AG10803 (cell line): Measurements from ENCODE around the gene C11orf54.

ENCODE experiments used
- DNase-seq: peaks from one replicate; pipeline ENCODE4 v3.0.0; 2010; ENCODE audit warnings: low read depth
- H3K4me3 ChIP-seq: 2 replicates; pipeline ENCODE4 v1.5.1; 2011; ENCODE audit warnings: mild to moderate bottlenecking, low read length, control low read depth
- TF ChIP-seq, protein P1 (sequence below): conservative IDR thresholded peaks from 2 replicates; pipeline ENCODE4 v1.5.1; 2011; ENCODE audit warnings: mild to moderate bottlenecking, low read length, control low read depth, inconsistent platforms

Gene C11orf54

DNA sequence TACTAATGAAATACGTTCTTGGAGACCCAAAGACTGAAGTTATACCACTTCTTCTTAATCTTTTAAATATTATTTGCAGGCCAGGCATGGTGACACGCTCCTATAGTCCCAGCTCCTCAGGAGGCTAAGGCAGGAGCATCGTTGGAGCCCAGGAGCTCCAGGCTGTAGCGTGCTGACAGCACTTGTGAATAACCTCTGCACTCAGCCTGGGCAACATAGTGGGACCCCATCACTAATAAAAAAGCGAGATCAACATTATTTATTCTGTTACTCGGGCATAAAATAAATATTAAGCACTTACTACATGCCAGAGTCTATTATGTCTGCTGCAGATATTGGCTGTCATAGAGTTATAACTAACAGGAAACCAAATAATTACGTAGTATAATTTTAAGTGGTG is 41.9 kb downstream of the C11orf54 start:
- DNase-seq = no peak
- TF ChIP-seq, protein P1, sequence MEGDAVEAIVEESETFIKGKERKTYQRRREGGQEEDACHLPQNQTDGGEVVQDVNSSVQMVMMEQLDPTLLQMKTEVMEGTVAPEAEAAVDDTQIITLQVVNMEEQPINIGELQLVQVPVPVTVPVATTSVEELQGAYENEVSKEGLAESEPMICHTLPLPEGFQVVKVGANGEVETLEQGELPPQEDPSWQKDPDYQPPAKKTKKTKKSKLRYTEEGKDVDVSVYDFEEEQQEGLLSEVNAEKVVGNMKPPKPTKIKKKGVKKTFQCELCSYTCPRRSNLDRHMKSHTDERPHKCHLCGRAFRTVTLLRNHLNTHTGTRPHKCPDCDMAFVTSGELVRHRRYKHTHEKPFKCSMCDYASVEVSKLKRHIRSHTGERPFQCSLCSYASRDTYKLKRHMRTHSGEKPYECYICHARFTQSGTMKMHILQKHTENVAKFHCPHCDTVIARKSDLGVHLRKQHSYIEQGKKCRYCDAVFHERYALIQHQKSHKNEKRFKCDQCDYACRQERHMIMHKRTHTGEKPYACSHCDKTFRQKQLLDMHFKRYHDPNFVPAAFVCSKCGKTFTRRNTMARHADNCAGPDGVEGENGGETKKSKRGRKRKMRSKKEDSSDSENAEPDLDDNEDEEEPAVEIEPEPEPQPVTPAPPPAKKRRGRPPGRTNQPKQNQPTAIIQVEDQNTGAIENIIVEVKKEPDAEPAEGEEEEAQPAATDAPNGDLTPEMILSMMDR = no peak

GRCh38 chr11:93783765-93784144 is 42.3 kb downstream of the C11orf54 start:
- H3K4me3 ChIP-seq = peak overlapping the region; percentile 96
- TF ChIP-seq, protein P1 = no peak
- no peak for DNase-seq

More for the DNA sequence above, 41.9 kb downstream of the C11orf54 start:
- peak overlapping the region; percentile 96 for H3K4me3 ChIP-seq

DNA sequence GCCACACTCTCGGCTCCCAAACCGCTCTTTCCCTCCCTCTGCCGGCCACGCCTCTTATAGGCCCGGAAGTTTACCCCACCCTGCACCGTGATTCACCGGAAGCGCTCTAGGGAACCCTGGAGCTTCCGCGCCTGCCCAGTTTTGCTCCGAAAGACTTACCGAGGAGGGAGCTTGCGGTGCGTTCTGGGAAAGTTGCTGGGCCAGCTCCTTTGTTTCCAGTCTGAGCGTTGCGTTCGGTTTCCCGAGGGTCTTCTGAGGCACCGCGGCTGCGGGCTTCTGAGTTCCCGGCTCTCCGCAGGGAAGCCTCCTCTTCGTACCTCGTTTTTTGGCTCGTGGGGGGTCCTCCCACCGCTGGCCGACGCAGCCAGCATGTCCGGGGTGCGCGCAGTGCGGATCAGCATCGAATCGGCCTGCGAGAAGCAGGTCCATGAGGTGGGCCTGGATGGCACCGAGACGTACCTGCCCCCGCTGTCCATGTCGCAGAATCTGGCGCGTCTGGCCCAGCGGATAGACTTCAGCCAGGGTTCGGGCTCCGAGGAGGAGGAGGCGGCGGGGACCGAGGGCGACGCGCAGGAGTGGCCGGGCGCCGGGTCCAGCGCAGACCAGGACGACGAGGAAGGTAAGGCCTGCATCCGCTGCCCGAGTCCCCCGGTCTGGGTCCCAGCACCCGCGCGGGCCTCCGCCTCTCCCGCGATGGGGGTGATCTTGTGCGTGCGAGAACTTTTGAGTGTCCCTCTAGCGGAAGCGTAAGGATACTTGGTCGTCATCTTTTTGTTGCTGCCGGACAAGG is 42.9 kb downstream of the C11orf54 start, which contains the start of gene MED17:
MED17 (plus strand) TSS at position 138 of the 790 bp plus-strand sequence; CDS start at position 370, 232 bp downstream.
- TF ChIP-seq, protein P1 = peak; percentile 54
- DNase-seq = peak; percentile 89
- peak within 1 kb of the TSS; percentile 96 for H3K4me3 ChIP-seq

DNA sequence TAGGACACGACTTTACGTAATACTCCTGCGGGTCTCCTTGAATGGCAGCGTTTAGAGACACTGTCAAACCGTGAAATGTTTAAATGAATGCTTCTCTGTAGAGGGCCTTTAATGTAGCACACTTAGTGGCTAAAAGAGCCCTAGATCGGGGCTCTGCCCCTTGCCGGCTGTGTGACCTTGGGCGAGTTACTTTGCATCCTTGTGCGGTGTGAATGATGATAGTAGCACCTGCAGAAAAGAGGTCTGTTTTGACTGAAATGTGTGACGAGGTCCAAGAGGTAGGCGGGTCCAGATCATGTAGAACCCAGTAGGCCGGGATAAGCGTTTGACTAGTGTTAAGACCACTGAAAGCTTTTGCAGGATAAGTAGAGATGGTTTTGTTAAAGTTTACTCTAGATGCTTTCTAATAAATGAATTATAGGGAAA is 43.5 kb downstream of the C11orf54 start:
- no peak for DNase-seq
- TF ChIP-seq, protein P1 = no peak
- H3K4me3 ChIP-seq = peak overlapping the region; percentile 96

DNA sequence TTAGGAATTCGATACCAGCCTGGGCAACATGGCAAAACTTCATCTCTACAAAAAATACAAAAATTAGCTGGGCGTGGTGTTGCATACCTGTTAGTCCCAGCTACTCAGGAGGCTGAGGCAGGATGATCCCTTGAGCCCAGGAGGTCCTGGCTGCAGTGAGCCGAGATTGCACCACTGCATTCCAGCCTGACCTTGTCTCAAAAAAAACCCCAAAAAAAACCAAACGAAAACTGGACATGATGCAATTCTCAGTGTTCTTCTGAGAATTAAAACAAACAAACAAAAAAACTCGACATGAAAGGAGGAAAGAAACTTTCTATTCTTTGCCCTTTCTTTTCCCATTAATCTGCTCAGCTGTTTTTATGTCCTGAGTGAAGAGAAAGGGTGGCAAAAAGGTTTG is 50.0 kb downstream of the C11orf54 start:
- DNase-seq = no peak
- H3K4me3 ChIP-seq = no peak overlapping the region
- TF ChIP-seq, protein P1 = no peak

DNA sequence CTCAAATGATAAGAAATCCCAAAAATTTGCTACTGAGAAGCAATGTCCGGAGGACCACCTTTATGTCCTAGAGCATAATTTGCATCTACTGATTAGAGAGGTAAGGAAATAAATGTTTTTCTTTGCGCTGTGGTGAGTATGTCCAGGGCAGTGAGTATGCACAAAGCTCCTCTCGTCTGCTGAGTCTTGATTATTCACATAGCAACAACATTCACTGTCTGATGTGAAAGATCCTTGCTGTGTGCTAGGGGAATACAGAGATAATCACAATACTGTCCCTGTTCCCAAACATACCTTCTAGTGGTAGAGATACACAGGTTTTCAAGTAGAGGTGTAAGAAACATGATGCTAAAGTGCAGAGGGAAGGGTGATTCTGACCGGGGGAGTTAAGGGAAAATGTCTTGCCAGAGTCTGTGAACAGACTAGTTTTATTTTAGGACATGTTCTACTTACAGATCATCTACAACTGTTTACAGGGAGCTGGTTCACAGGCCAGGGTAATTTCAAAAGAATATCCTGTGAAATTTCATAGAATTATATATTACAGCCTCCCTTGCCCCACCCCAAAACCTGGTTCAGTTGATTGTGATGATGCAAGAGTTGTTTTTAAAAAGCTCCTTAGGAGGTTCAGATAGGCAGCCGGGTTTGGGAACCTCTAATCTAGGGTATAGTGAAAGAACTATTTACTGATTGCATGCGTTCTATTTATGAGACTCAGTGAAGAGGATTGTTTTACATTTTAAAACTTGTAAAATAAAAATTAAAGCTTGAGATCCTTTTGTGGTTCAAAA is 55.2 kb downstream of the C11orf54 start:
- TF ChIP-seq, protein P1 = no peak
- H3K4me3 ChIP-seq = no peak overlapping the region
- DNase-seq = no peak
